ENCODE data around the gene DGKZ.

The DGKZ gene

GRCh38 chr11:46397526-46397925, 50.3 kb downstream of the DGKZ start:
- DNase-seq: no peak

GRCh38 chr11:46402957-46403902, 56.0 kb downstream of the DGKZ start:
- DNase-seq: no peak

GRCh38 chr11:46404476-46405017, 57.3 kb downstream of the DGKZ start:
- DNase-seq: no peak

GRCh38 chr11:46407635-46408034, 60.4 kb downstream of the DGKZ start:
- DNase-seq: no peak

- no peak for DNase-seq
These were observed 61.2 kb downstream of the DGKZ start for GRCh38 chr11:46408407-46408986.

GRCh38 chr11:46410021-46410420, 62.8 kb downstream of the DGKZ start:
- peak; percentile 76 for DNase-seq

- no peak for DNase-seq
These were observed 66.7 kb downstream of the DGKZ start for GRCh38 chr11:46413760-46414465.

- DNase-seq: no peak
These were observed 67.2 kb downstream of the DGKZ start for GRCh38 chr11:46414466-46414796.

GRCh38 chr11:46414879-46415278, 67.6 kb downstream of the DGKZ start:
- DNase-seq: no peak

GRCh38 chr11:46417711-46418110, 70.4 kb downstream of the DGKZ start:
- peak; percentile 83 for DNase-seq

- DNase-seq: no peak
These were observed 71.5 kb downstream of the DGKZ start for GRCh38 chr11:46418751-46419150.

GRCh38 chr11:46420513-46420912, 73.2 kb downstream of the DGKZ start:
- DNase-seq: no peak

GRCh38 chr11:46421257-46421880, 74.1 kb downstream of the DGKZ start:
- DNase-seq: peak; percentile 95

- no peak for DNase-seq
These were observed 75.3 kb downstream of the DGKZ start for GRCh38 chr11:46422588-46422987.

- DNase-seq: no peak
These were observed 79.1 kb downstream of the DGKZ start for GRCh38 chr11:46426233-46426991.

GRCh38 chr11:46427364-46427763, 80.1 kb downstream of the DGKZ start:
- peak; percentile 34 for DNase-seq

GRCh38 chr11:46429717-46430116, 82.5 kb downstream of the DGKZ start:
- DNase-seq: no peak
